ENCODE results near the gene ASXL2. TPM values are rescaled to one million over a fixed set of nuclear protein-coding genes. Genes with fewer than 3 reads are reported as not detected.
A peak's percentile ranks its signal among the peaks of the same experiment; 100 is the strongest.

Gene ASXL2
- total and polyA plus RNA-seq, 2 of the 13 experiments (the other 11 are each of a cell fraction or from before 2014, with no cell fraction given), result 12.1 to 19.2 TPM

DNA sequence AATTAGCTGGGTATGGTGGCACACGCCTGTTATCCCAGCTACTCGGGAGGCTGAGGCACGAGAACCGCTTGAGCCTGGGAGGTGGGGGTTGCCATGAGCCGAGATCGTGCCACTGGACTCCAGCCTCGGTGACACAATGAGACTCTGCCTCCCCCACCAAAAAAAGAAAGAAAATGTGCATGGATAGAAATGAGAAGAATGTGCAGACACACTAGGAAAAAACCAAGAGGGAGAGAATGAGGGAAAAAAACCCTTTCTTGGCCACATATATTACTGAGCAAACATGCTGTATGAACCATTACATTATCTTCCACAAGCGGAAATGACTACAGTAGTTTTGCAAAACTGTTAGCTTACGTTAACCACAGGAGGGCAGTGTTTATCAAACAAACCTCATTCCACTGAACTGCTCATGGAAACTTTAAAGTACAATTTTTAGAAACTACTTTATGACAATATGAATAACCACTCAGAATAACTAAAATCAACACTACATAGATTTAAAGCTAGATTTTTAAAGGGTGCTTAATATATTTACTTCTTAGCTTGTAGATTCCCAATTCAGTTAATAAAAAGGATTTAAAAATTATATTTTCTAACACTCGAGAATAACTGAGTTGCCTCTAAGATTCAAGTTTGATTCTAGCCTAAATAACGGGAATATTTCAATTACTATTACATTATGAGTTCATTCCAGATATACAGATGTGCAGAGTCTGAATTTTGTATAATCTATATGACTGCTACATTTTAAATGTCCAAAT lies 26.4 kb downstream of the ASXL2 start (continued):
- TF ChIP-seq SRF (IDR thresholded peaks at IDR 0.05; ENCODE audit: low read depth, low read length) (no peak), ZBTB7A (CRISPR knock-in tag; IDR thresholded peaks at IDR 0.05) (no peak), ISX (CRISPR knock-in tag; conservative IDR thresholded peaks at IDR 0.05) (no peak)
- TF ChIP-seq, protein P1, sequence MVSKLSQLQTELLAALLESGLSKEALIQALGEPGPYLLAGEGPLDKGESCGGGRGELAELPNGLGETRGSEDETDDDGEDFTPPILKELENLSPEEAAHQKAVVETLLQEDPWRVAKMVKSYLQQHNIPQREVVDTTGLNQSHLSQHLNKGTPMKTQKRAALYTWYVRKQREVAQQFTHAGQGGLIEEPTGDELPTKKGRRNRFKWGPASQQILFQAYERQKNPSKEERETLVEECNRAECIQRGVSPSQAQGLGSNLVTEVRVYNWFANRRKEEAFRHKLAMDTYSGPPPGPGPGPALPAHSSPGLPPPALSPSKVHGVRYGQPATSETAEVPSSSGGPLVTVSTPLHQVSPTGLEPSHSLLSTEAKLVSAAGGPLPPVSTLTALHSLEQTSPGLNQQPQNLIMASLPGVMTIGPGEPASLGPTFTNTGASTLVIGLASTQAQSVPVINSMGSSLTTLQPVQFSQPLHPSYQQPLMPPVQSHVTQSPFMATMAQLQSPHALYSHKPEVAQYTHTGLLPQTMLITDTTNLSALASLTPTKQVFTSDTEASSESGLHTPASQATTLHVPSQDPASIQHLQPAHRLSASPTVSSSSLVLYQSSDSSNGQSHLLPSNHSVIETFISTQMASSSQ (IDR thresholded peaks at IDR 0.05; ENCODE audit: low read depth), result no peak
- TF ChIP-seq, protein P1 (CRISPR knock-in tag; IDR thresholded peaks at IDR 0.05; ENCODE audit: borderline replicate concordance), result no peak
- TF ChIP-seq, protein P2, sequence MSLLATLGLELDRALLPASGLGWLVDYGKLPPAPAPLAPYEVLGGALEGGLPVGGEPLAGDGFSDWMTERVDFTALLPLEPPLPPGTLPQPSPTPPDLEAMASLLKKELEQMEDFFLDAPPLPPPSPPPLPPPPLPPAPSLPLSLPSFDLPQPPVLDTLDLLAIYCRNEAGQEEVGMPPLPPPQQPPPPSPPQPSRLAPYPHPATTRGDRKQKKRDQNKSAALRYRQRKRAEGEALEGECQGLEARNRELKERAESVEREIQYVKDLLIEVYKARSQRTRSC (CRISPR knock-in tag; IDR thresholded peaks at IDR 0.05; ENCODE audit: low read depth), result no peak
- TF ChIP-seq, protein P3, sequence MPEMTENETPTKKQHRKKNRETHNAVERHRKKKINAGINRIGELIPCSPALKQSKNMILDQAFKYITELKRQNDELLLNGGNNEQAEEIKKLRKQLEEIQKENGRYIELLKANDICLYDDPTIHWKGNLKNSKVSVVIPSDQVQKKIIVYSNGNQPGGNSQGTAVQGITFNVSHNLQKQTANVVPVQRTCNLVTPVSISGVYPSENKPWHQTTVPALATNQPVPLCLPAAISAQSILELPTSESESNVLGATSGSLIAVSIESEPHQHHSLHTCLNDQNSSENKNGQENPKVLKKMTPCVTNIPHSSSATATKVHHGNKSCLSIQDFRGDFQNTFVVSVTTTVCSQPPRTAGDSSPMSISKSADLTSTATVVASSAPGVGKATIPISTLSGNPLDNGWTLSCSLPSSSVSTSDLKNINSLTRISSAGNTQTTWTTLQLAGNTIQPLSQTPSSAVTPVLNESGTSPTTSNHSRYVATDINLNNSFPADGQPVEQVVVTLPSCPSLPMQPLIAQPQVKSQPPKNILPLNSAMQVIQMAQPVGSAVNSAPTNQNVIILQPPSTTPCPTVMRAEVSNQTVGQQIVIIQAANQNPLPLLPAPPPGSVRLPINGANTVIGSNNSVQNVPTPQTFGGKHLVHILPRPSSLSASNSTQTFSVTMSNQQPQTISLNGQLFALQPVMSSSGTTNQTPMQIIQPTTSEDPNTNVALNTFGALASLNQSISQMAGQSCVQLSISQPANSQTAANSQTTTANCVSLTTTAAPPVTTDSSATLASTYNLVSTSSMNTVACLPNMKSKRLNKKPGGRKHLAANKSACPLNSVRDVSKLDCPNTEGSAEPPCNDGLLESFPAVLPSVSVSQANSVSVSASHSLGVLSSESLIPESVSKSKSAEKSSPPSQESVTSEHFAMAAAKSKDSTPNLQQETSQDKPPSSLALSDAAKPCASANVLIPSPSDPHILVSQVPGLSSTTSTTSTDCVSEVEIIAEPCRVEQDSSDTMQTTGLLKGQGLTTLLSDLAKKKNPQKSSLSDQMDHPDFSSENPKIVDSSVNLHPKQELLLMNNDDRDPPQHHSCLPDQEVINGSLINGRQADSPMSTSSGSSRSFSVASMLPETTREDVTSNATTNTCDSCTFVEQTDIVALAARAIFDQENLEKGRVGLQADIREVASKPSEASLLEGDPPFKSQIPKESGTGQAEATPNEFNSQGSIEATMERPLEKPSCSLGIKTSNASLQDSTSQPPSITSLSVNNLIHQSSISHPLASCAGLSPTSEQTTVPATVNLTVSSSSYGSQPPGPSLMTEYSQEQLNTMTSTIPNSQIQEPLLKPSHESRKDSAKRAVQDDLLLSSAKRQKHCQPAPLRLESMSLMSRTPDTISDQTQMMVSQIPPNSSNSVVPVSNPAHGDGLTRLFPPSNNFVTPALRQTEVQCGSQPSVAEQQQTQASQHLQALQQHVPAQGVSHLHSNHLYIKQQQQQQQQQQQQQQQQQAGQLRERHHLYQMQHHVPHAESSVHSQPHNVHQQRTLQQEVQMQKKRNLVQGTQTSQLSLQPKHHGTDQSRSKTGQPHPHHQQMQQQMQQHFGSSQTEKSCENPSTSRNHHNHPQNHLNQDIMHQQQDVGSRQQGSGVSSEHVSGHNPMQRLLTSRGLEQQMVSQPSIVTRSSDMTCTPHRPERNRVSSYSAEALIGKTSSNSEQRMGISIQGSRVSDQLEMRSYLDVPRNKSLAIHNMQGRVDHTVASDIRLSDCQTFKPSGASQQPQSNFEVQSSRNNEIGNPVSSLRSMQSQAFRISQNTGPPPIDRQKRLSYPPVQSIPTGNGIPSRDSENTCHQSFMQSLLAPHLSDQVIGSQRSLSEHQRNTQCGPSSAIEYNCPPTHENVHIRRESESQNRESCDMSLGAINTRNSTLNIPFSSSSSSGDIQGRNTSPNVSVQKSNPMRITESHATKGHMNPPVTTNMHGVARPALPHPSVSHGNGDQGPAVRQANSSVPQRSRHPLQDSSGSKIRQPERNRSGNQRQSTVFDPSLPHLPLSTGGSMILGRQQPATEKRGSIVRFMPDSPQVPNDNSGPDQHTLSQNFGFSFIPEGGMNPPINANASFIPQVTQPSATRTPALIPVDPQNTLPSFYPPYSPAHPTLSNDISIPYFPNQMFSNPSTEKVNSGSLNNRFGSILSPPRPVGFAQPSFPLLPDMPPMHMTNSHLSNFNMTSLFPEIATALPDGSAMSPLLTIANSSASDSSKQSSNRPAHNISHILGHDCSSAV (CRISPR knock-in tag; IDR thresholded peaks at IDR 0.05; ENCODE audit: borderline replicate concordance), result no peak
- TF ChIP-seq, protein P4, sequence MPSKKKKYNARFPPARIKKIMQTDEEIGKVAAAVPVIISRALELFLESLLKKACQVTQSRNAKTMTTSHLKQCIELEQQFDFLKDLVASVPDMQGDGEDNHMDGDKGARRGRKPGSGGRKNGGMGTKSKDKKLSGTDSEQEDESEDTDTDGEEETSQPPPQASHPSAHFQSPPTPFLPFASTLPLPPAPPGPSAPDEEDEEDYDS (CRISPR knock-in tag; IDR thresholded peaks at IDR 0.05), result no peak; the same call in 1 of the 2 replicates
- TF ChIP-seq, protein P5, sequence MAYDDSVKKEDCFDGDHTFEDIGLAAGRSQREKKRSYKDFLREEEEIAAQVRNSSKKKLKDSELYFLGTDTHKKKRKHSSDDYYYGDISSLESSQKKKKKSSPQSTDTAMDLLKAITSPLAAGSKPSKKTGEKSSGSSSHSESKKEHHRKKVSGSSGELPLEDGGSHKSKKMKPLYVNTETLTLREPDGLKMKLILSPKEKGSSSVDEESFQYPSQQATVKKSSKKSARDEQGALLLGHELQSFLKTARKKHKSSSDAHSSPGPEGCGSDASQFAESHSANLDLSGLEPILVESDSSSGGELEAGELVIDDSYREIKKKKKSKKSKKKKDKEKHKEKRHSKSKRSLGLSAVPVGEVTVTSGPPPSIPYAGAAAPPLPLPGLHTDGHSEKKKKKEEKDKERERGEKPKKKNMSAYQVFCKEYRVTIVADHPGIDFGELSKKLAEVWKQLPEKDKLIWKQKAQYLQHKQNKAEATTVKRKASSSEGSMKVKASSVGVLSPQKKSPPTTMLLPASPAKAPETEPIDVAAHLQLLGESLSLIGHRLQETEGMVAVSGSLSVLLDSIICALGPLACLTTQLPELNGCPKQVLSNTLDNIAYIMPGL (CRISPR knock-in tag; IDR thresholded peaks at IDR 0.05; ENCODE audit: borderline replicate concordance in 1 of 2, low read depth in 1 of 2), result peak in 1 of 2 experiments; percentile 67; a peak in 1 of 4 replicates
- TF ChIP-seq, protein P6, sequence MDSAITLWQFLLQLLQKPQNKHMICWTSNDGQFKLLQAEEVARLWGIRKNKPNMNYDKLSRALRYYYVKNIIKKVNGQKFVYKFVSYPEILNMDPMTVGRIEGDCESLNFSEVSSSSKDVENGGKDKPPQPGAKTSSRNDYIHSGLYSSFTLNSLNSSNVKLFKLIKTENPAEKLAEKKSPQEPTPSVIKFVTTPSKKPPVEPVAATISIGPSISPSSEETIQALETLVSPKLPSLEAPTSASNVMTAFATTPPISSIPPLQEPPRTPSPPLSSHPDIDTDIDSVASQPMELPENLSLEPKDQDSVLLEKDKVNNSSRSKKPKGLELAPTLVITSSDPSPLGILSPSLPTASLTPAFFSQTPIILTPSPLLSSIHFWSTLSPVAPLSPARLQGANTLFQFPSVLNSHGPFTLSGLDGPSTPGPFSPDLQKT (CRISPR knock-in tag; IDR thresholded peaks at IDR 0.05; ENCODE audit: borderline replicate concordance), result no peak
